KMS-11 (cell line): ENCODE measurements around the gene LHFPL6.

Experiments
- H2AFZ ChIP-seq: fragments of 200-600 bp; sonication (generic); 2 replicates; pipeline ENCODE4 v1.6.1; 2016; ENCODE audit warnings: antibody characterized with exemption, mixed run types, low read depth
- H3K27ac ChIP-seq: fragments of 200-600 bp; sonication (generic); 2 replicates; pipeline ENCODE4 v1.6.1; 2016; ENCODE audit warnings: mild to moderate bottlenecking, mixed run types
- H3K27me3 ChIP-seq: fragments of 200-600 bp; sonication (generic); 2 replicates; pipeline ENCODE4 v1.6.1; 2017; ENCODE audit warnings: mild to moderate bottlenecking, low read depth, mixed run types, moderate library complexity; ENCODE audit not compliant: insufficient read depth
- H3K36me3 ChIP-seq: fragments of 200-600 bp; sonication (generic); 2 replicates; pipeline ENCODE4 v1.6.1; 2017; ENCODE audit warnings: mild to moderate bottlenecking, mixed run types; ENCODE audit not compliant: insufficient read depth
- H3K4me1 ChIP-seq: fragments of 200-600 bp; sonication (generic); 2 replicates; pipeline ENCODE4 v1.6.1; 2016; ENCODE audit warnings: mild to moderate bottlenecking, low read depth, mixed run types; ENCODE audit not compliant: poor library complexity, severe bottlenecking
- H3K4me2 ChIP-seq: fragments of 200-600 bp; sonication (generic); 2 replicates; pipeline ENCODE4 v1.7.0; 2016; ENCODE audit warnings: mild to moderate bottlenecking, mixed run types
- H3K4me3 ChIP-seq: fragments of 200-600 bp; sonication (generic); IDR thresholded peaks from 2 replicates; pipeline ENCODE4 v1.6.1; 2017; ENCODE audit warnings: low read depth, low read length, mixed read lengths; ENCODE audit not compliant: insufficient read depth
- H3K79me2 ChIP-seq: fragments of 200-600 bp; sonication (generic); 2 replicates; pipeline ENCODE4 v1.6.1; 2016; ENCODE audit warnings: low read depth, mixed run types; ENCODE audit not compliant: insufficient read depth
- H3K9ac ChIP-seq: fragments of 200-600 bp; sonication (generic); 2 replicates; pipeline ENCODE4 v1.6.1; 2016; ENCODE audit warnings: mild to moderate bottlenecking, mixed run types
- H4K20me1 ChIP-seq: fragments of 200-600 bp; sonication (generic); 2 replicates; pipeline ENCODE4 v1.6.1; 2016; ENCODE audit warnings: mild to moderate bottlenecking, mixed run types; ENCODE audit not compliant: insufficient read depth
- TF ChIP-seq, protein P1 (sequence below): fragments of 200-600 bp; sonication (generic); conservative IDR thresholded peaks from 2 replicates; pipeline ENCODE4 v1.6.1; 2017; ENCODE audit warnings: low read depth, mild to moderate bottlenecking, antibody characterized with exemption, low read length, moderate library complexity, mixed read lengths

Gene LHFPL6

GRCh38 chr13:39557285-39557955 is 45.6 kb downstream of the LHFPL6 start:
- Histone ChIP-seq H3K4me2 (no peak overlapping the region), H4K20me1 (no peaks in the 10 kb centered on the region), H3K4me3 (no peak overlapping the region), H3K27me3 (no peaks in the 10 kb centered on the region), H3K4me1 (no peaks in the 10 kb centered on the region), H3K79me2 (no peaks in the 10 kb centered on the region), H3K36me3 (no peaks in the 10 kb centered on the region), H3K9ac (no peak overlapping the region), H2AFZ (no peak overlapping the region), H3K27ac (no peak overlapping the region)
- TF ChIP-seq, protein P1, sequence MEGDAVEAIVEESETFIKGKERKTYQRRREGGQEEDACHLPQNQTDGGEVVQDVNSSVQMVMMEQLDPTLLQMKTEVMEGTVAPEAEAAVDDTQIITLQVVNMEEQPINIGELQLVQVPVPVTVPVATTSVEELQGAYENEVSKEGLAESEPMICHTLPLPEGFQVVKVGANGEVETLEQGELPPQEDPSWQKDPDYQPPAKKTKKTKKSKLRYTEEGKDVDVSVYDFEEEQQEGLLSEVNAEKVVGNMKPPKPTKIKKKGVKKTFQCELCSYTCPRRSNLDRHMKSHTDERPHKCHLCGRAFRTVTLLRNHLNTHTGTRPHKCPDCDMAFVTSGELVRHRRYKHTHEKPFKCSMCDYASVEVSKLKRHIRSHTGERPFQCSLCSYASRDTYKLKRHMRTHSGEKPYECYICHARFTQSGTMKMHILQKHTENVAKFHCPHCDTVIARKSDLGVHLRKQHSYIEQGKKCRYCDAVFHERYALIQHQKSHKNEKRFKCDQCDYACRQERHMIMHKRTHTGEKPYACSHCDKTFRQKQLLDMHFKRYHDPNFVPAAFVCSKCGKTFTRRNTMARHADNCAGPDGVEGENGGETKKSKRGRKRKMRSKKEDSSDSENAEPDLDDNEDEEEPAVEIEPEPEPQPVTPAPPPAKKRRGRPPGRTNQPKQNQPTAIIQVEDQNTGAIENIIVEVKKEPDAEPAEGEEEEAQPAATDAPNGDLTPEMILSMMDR = no peak

DNA sequence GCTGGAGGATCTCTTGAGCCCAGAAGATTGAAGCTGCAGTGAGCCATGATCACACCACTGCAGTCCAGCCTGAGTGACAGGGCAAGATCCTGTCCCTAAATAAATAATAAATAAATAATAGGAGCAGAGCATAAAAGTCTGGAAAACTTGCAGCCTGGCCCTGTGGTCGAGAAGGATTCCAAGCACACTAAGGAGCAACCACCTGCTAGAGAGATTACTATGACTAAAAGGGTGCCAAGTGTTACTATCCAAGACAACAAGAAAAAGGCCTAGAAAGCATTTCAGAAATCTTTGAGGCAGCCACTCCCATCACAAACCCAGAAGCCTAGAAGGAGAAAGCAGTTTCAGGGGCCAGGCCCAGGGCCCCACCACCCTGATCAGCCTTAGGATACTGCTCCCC is 46.1 kb downstream of the LHFPL6 start:
- no peak overlapping the region for H3K27ac ChIP-seq

GRCh38 chr13:39554371-39554770 is 48.6 kb downstream of the LHFPL6 start:
- Histone ChIP-seq H3K4me1 (no peaks in the 10 kb centered on the region), H3K4me3 (no peak overlapping the region), H3K27ac (no peak overlapping the region), H4K20me1 (no peaks in the 10 kb centered on the region), H3K79me2 (no peaks in the 10 kb centered on the region), H3K9ac (no peak overlapping the region), H3K27me3 (no peaks in the 10 kb centered on the region), H3K4me2 (no peak overlapping the region), H2AFZ (no peak overlapping the region), H3K36me3 (no peaks in the 10 kb centered on the region)
- TF ChIP-seq, protein P1 = no peak

More for the DNA sequence above, 46.1 kb downstream of the LHFPL6 start:
- Histone ChIP-seq H3K4me2 (no peak overlapping the region), H3K4me1 (no peaks in the 10 kb centered on the region), H2AFZ (no peak overlapping the region), H3K27me3 (no peaks in the 10 kb centered on the region), H3K79me2 (no peaks in the 10 kb centered on the region), H3K9ac (no peak overlapping the region), H4K20me1 (no peaks in the 10 kb centered on the region), H3K36me3 (no peaks in the 10 kb centered on the region), H3K4me3 (no peak overlapping the region)
- TF ChIP-seq, protein P1 = no peak

- H2AFZ ChIP-seq = no peak overlapping the region
- H3K27ac ChIP-seq = no peak overlapping the region
- H3K79me2 ChIP-seq = no peaks in the 10 kb centered on the region
- H4K20me1 ChIP-seq = no peaks in the 10 kb centered on the region
- no peaks in the 10 kb centered on the region for H3K36me3 ChIP-seq
- H3K4me3 ChIP-seq = no peak overlapping the region
- no peak overlapping the region for H3K4me2 ChIP-seq
- TF ChIP-seq, protein P1 = no peak
- H3K4me1 ChIP-seq = no peaks in the 10 kb centered on the region
- no peaks in the 10 kb centered on the region for H3K27me3 ChIP-seq
- no peak overlapping the region for H3K9ac ChIP-seq
Observed at GRCh38 chr13:39552246-39552645, 50.7 kb downstream of the LHFPL6 start.
